ENCODE data around the gene CC2D2B.

Gene CC2D2B

GRCh38 chr10:95963202-95963990 lies 55.6 kb downstream of the CC2D2B start:
- Histone ChIP-seq H3K9me3 (peaks cover 0 to 5% (median 0%) of the 10 kb centered on the region in 3 donors), H3K27ac (no peak overlapping the region), H3K4me3 (no peak overlapping the region), H3K4me1 (no peaks in the 10 kb centered on the region), H3K36me3 (peaks cover 0 to 10% (median 0%) of the 10 kb centered on the region in 3 donors), H3K27me3 (no peaks in the 10 kb centered on the region)
- intact Hi-C loops (cut with DNase I; ENCODE audit: low total_unique reads), result no loop called here
- TF ChIP-seq CTCF (IDR thresholded peaks at IDR 0.05), result no peak
- no peak for DNase-seq

GRCh38 chr10:95963991-95964389 lies 56.2 kb downstream of the CC2D2B start:
- H3K4me1 ChIP-seq, result no peaks in the 10 kb centered on the region
- H3K27me3 ChIP-seq, result no peaks in the 10 kb centered on the region
- H3K27ac ChIP-seq, result no peak overlapping the region
- no peak overlapping the region for H3K4me3 ChIP-seq
- no peak for DNase-seq
- H3K9me3 ChIP-seq, result peaks cover 0 to 5% (median 0%) of the 10 kb centered on the region in 3 donors
- peaks cover 0 to 8% (median 0%) of the 10 kb centered on the region in 3 donors for H3K36me3 ChIP-seq
- intact Hi-C loops (cut with DNase I; ENCODE audit: low total_unique reads), result no loop called here
- TF ChIP-seq CTCF (IDR thresholded peaks at IDR 0.05), result no peak

GRCh38 chr10:95964756-95965155 lies 57.0 kb downstream of the CC2D2B start:
- H3K27ac ChIP-seq, result no peak overlapping the region
- intact Hi-C loops (cut with DNase I; ENCODE audit: low total_unique reads), result no loop called here
- no peak for DNase-seq
- H3K9me3 ChIP-seq, result no peaks in the 10 kb centered on the region
- peaks cover 0 to under 1% (median 0%) of the 10 kb centered on the region in 3 donors for H3K36me3 ChIP-seq
- H3K4me1 ChIP-seq, result no peaks in the 10 kb centered on the region
- H3K4me3 ChIP-seq, result no peak overlapping the region
- H3K27me3 ChIP-seq, result no peaks in the 10 kb centered on the region
- TF ChIP-seq CTCF (IDR thresholded peaks at IDR 0.05), result no peak

- H3K36me3 ChIP-seq, result no peaks in the 10 kb centered on the region
- DNase-seq, result no peak
- H3K27me3 ChIP-seq, result no peaks in the 10 kb centered on the region
- no peaks in the 10 kb centered on the region for H3K9me3 ChIP-seq
- peaks cover 0 to 3% (median 0%) of the 10 kb centered on the region in 4 donors for H3K4me1 ChIP-seq
- no peak overlapping the region for H3K4me3 ChIP-seq
- intact Hi-C loops (cut with DNase I; ENCODE audit: low total_unique reads), result no loop called here
- TF ChIP-seq CTCF (IDR thresholded peaks at IDR 0.05), result no peak
- H3K27ac ChIP-seq, result no peak overlapping the region
Observed at GRCh38 chr10:95976362-95977229, 68.8 kb downstream of the CC2D2B start.

- no peaks in the 10 kb centered on the region for H3K9me3 ChIP-seq
- no peak overlapping the region for H3K27ac ChIP-seq
- H3K27me3 ChIP-seq, result no peaks in the 10 kb centered on the region
- H3K4me1 ChIP-seq, result peaks cover 0 to 3% (median 0%) of the 10 kb centered on the region in 4 donors
- H3K36me3 ChIP-seq, result no peaks in the 10 kb centered on the region
- no peak for TF ChIP-seq CTCF (IDR thresholded peaks at IDR 0.05)
- no peak overlapping the region for H3K4me3 ChIP-seq
- intact Hi-C loops (cut with DNase I; ENCODE audit: low total_unique reads), result no loop called here
- DNase-seq, result no peak
Observed at GRCh38 chr10:95982200-95982599, 74.4 kb downstream of the CC2D2B start.

All from tibial artery (tissue), 4 donors.